K562 (cell line): ENCODE results near the gene NBR1. TPM values are rescaled to one million over a fixed set of nuclear protein-coding genes. Genes with fewer than 3 reads are reported as not detected.

ENCODE experiments used
- CBFB ChIP-seq: sonication (generic); formaldehyde crosslinking; IDR thresholded peaks from 2 replicates; pipeline ENCODE4 v1.4.0; 2020; ENCODE audit warnings: mild to moderate bottlenecking, missing genetic modification reagents
- TCF3 ChIP-seq: sonication (generic); formaldehyde crosslinking; IDR thresholded peaks from 2 replicates; pipeline ENCODE4 v1.4.0; 2020; ENCODE audit warnings: mild to moderate bottlenecking, missing genetic modification reagents
- TCF7 ChIP-seq: sonication (generic); IDR thresholded peaks from 2 replicates; pipeline ENCODE4 v1.6.1; 2016; ENCODE audit warnings: antibody characterized with exemption, borderline replicate concordance
- ZNF584 ChIP-seq: fragments of 200-800 bp; sonication (Bioruptor generic); IDR thresholded peaks from 2 replicates; pipeline ENCODE4 v1.6.1; 2016; ENCODE audit warnings: low read depth, mild to moderate bottlenecking, missing genetic modification characterization, missing compliant biosample characterization
- polyA plus RNA-seq, 8 experiments: library from polyadenylated mRNA; depleted of rRNA in 4 of 8; stranded (reverse) in 5 of 8; unstranded in 3 of 8; fragments of >200 nt; fragmentation: Nextera tagmentation in 2 of 8; fragmentation: Illumina TruSeq in 1 of 8; extraction: Ambion mirVana in 2 of 8; extraction: Trizol in 1 of 8; gene quantifications; 2 replicates each; pipeline versions ENCODE4 v1.2.1 to v1.2.3, GENCODE V29; 2011 to 2014; ENCODE audit warnings: inconsistent platforms in 1 of 8, missing spikeins in 1 of 8
- total RNA-seq, 7 experiments: library from RNA; depleted of rRNA in 6 of 7; stranded (reverse); fragments of >200 nt in 6 of 7; fragmentation: Illumina TruSeq in 2 of 7; extraction: Trizol in 2 of 7; gene quantifications; 2 replicates each; pipeline versions ENCODE4 v1.2.1 to v1.2.3, GENCODE V29; 2011 to 2021; ENCODE audit warnings: low replicate concordance in 1 of 7
- TF ChIP-seq, protein P1 (sequence below): fragments of 250-450 bp; sonication (Bioruptor Pico); IDR thresholded peaks from 2 replicates; pipeline ENCODE4 v1.8.0; 2021; ENCODE audit warnings: mild to moderate bottlenecking, moderate library complexity
- TF ChIP-seq, protein P2 (sequence below): fragments of 250-450 bp; sonication (Bioruptor Pico); IDR thresholded peaks from 2 replicates; pipeline ENCODE4 v1.9.0; 2021; ENCODE audit warnings: mild to moderate bottlenecking

NBR1 gene
- total and polyA plus RNA-seq, 9 of the 15 experiments (the other 6 are each of a cell fraction or from before 2014, with no cell fraction given), result 4.2 to 70.1 (median 39.9) TPM

GRCh38 chr17:43171586-43172487, 823 bp downstream of the NBR1 start (continued):
- TF ChIP-seq, protein P1, sequence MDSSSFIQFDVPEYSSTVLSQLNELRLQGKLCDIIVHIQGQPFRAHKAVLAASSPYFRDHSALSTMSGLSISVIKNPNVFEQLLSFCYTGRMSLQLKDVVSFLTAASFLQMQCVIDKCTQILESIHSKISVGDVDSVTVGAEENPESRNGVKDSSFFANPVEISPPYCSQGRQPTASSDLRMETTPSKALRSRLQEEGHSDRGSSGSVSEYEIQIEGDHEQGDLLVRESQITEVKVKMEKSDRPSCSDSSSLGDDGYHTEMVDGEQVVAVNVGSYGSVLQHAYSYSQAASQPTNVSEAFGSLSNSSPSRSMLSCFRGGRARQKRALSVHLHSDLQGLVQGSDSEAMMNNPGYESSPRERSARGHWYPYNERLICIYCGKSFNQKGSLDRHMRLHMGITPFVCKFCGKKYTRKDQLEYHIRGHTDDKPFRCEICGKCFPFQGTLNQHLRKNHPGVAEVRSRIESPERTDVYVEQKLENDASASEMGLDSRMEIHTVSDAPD (CRISPR knock-in tag), result peak; percentile 59; the same call in 1 of the 2 replicates
- no peak for TF ChIP-seq TCF7
- TF ChIP-seq CBFB (CRISPR knock-in tag), result no peak
- peak; percentile 26; the same call in 1 of the 2 replicates for TF ChIP-seq TCF3
- TF ChIP-seq ZNF584 (CRISPR knock-in tag), result no peak
- TF ChIP-seq, protein P2, sequence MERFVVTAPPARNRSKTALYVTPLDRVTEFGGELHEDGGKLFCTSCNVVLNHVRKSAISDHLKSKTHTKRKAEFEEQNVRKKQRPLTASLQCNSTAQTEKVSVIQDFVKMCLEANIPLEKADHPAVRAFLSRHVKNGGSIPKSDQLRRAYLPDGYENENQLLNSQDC (CRISPR knock-in tag), result no peak
